Erythroblast (primary cell): Measurements from ENCODE around the gene CFAP99.

Experiments used
- GATA1 ChIP-seq: IDR thresholded peaks from 2 replicates; pipeline ENCODE4 v1.6.1; 2011; ENCODE audit warnings: low read depth, mild to moderate bottlenecking, control low read depth, low read length, moderate library complexity
- POLR2A ChIP-seq: IDR thresholded peaks from 2 replicates; pipeline ENCODE4 v1.6.1; 2011; ENCODE audit warnings: mild to moderate bottlenecking, low read length

DNA sequence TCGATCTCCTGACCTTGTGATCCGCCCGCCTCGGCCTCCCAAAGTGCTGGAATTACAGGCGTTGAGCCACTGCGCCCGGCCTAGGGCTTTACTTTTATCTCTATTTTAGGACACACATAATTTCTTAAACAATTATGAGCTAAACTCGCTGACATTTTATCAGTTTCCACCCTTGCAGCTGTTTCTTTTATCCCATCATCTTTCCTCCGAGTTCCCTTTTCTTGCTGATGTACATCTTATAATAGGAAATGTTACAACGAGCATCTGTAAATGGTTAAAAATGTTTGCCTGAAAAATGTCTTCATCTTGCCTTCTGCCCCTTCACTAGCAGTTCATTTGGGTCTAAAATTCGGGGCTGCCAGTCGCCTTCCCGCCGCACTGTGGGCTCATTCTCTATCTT lies 41.5 kb upstream of the CFAP99 start:
- no peak for TF ChIP-seq POLR2A
- TF ChIP-seq GATA1, result no peak
